Measurements from ENCODE around the gene PBX1. TPM values are rescaled to one million over a fixed set of nuclear protein-coding genes. Genes with fewer than 3 reads are reported as not detected.

PBX1 gene
- total RNA-seq, 2 donors from 2014 or later: 33.3 to 37.4 TPM

DNA sequence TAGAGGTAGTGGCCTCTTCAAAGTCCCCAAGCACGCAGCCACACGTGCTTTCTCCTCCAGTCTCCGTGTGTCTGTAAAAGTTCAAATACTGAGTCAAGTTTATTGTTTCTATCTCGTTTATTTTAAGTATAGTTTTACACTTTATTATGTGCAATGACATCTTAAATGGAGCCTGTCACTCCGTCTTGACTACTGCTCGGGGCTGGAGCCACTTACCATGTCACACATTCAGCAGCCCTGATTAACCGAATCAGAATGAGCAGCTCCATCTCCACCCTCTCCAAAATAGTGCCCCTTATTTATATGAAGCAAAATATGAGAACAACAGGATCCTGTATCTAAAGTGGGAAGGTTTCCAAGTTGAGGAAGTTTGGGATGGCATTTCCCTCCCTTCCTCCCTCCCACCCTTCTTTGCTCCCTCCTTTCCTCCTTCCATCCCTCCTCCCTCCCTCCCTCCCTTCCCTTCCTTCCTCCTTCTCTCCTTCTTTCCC lies 201.0 kb downstream of the PBX1 start:
- Histone ChIP-seq H3K27me3 (no peaks in the 10 kb centered on the region), H3K27ac (peak overlapping the region; percentile 51 to 81), H3K9me3 (no peaks in the 10 kb centered on the region), H3K36me3 (no peaks in the 10 kb centered on the region), H3K4me1 (peaks cover 0 to 42% of the 10 kb centered on the region in 2 donors), H3K4me3 (no peak overlapping the region)
- no peak for DNase-seq (ENCODE audit: low spot score)
- TF ChIP-seq, protein P1, sequence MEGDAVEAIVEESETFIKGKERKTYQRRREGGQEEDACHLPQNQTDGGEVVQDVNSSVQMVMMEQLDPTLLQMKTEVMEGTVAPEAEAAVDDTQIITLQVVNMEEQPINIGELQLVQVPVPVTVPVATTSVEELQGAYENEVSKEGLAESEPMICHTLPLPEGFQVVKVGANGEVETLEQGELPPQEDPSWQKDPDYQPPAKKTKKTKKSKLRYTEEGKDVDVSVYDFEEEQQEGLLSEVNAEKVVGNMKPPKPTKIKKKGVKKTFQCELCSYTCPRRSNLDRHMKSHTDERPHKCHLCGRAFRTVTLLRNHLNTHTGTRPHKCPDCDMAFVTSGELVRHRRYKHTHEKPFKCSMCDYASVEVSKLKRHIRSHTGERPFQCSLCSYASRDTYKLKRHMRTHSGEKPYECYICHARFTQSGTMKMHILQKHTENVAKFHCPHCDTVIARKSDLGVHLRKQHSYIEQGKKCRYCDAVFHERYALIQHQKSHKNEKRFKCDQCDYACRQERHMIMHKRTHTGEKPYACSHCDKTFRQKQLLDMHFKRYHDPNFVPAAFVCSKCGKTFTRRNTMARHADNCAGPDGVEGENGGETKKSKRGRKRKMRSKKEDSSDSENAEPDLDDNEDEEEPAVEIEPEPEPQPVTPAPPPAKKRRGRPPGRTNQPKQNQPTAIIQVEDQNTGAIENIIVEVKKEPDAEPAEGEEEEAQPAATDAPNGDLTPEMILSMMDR (IDR thresholded peaks at IDR 0.05): no peak

DNA sequence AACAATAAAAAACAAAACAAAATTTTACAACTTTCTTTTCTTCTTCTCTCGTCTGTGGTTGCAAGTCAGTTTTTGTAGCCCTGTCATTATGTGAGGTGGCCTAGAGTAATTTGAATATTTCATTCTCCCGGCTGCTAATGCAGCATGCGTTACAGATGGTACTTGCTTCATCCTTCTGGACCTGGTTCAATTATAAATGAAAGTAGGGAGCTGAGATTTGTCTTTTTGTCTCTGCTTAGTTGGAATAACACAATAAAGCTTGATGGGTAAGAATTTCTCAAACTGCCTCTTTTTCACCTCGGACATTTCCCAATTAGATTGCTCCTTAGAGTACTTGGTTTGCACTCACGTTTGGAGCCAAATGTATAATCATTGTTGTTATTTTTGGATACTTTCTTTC lies 201.6 kb downstream of the PBX1 start:
- TF ChIP-seq, protein P1 (IDR thresholded peaks at IDR 0.05): no peak
- Histone ChIP-seq H3K27ac (peak overlapping the region in 1 of 2 donors; percentile 81), H3K4me1 (peaks cover 0 to 42% of the 10 kb centered on the region in 2 donors), H3K4me3 (no peak overlapping the region), H3K9me3 (no peaks in the 10 kb centered on the region), H3K36me3 (no peaks in the 10 kb centered on the region), H3K27me3 (no peaks in the 10 kb centered on the region)
- DNase-seq (ENCODE audit: low spot score): no peak

DNA sequence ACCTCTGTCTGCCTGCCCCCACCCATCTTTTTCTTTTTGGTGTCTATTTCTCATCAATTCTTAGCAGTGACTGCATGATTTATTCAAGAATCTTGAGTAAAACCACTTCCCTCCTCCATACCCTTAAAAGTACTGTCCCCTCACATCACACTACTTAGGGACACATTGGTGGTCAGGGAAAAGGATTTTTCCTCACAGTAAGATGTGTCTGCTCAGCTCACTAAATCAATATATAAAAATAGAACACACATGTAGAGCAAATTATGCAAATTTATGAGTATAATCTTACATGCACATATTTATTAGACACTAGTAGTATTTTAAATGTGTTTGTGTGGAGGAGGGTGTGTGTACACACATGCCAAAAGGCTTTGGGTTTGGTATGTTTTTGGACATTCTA lies 202.0 kb downstream of the PBX1 start:
- no peak for DNase-seq (ENCODE audit: low spot score)
- Histone ChIP-seq H3K27me3 (no peaks in the 10 kb centered on the region), H3K9me3 (no peaks in the 10 kb centered on the region), H3K27ac (peak overlapping the region in 1 of 2 donors; percentile 81), H3K4me3 (no peak overlapping the region), H3K36me3 (no peaks in the 10 kb centered on the region), H3K4me1 (peaks cover 0 to 42% of the 10 kb centered on the region in 2 donors)
- TF ChIP-seq, protein P1 (IDR thresholded peaks at IDR 0.05): no peak

DNA sequence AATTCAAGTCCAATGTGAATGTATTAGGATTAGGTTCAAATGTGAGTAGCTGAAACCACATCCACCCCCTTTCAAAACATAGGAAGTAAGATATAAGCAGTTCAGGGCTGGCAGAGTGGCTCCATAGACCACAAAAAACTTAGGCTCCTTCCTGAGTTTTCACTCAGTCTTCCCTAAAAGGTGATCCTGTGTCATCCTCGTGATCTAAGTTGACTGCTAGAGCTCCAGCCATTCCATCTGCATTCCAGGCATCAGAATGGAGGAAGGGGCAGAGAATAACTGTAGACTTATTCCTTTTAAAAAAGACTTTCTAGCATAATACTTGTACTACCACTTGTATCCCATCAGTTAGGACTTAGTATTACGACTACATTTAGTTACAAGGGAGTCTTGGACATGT lies 204.1 kb downstream of the PBX1 start:
- Histone ChIP-seq H3K4me1 (peaks cover 0 to 63% of the 10 kb centered on the region in 2 donors), H3K9me3 (no peaks in the 10 kb centered on the region), H3K27ac (no peak overlapping the region), H3K27me3 (no peaks in the 10 kb centered on the region), H3K36me3 (no peaks in the 10 kb centered on the region), H3K4me3 (no peak overlapping the region)
- TF ChIP-seq, protein P1 (IDR thresholded peaks at IDR 0.05): no peak
- no peak for DNase-seq (ENCODE audit: low spot score)

DNA sequence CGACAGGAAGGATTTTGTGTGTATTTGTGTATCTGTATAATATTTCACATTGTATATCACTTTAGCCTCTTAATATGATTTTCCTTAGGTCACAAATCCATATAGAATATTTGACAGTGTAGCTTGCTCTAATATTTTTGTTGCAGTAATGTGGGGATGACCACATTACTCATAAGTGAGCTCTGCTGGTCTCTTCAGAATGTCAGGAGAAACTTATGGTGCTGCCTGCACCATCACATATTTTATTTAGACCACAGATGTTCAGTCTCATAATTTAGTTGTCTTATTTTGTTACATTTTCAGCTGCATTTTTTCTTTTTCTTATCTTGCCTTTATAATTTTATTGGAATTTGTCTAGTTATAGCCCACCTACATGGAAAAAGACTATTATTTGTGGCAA lies 205.3 kb downstream of the PBX1 start:
- H3K27ac ChIP-seq: peak overlapping the region in 1 of 2 donors; percentile 12

More for the DNA sequence above, 205.3 kb downstream of the PBX1 start:
- Histone ChIP-seq H3K4me3 (no peak overlapping the region), H3K9me3 (no peaks in the 10 kb centered on the region), H3K27me3 (no peaks in the 10 kb centered on the region), H3K36me3 (no peaks in the 10 kb centered on the region), H3K4me1 (peaks cover 0 to 72% of the 10 kb centered on the region in 2 donors)
- DNase-seq (ENCODE audit: low spot score): no peak
- TF ChIP-seq, protein P1 (IDR thresholded peaks at IDR 0.05): no peak
